Vagina (tissue), 2 donors: ENCODE results near the gene RGL1.

ENCODE experiments used
- POLR2AphosphoS5 ChIP-seq, 2 donors: sonication (generic); formaldehyde crosslinking; IDR thresholded peaks; one replicate each; pipeline ENCODE4 v1.9.0; 2017; ENCODE audit warnings: antibody characterized with exemption in 2 of 2, mild to moderate bottlenecking in 2 of 2, low read depth in 1 of 2; ENCODE audit not compliant: insufficient read depth in 1 of 2
- TF ChIP-seq, protein P1 (sequence below), 3 experiments: fragments of 450-650 bp in 2 of 3; fragments of 200-600 bp in 1 of 3; sonication (generic) in 1 of 3; IDR thresholded peaks; one replicate each; pipeline ENCODE4 v1.5.1; 2017 to 2019; ENCODE audit warnings: antibody characterized with exemption in 3 of 3, mild to moderate bottlenecking in 2 of 3, moderate library complexity in 2 of 3

DNA sequence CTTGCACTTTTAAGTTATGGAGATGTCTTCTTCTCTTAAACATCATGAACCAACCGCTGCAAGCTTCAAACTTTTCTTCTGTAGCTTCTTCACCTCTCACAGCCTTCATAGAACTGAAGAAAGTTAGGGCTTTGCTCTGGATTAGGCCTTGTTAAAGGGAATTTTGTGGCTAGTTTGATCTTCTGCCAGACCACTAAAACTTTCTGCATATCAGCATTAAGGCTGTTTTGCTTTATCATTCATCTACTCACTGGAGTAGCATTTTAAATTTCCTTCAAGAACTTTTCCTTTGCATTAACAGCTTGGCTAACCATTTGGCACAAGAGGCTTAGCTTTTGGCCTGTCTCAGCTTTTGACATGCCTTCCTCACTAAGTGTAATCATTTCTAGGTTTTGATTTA, 43.0 kb upstream of the RGL1 start:
- TF ChIP-seq, protein P1, sequence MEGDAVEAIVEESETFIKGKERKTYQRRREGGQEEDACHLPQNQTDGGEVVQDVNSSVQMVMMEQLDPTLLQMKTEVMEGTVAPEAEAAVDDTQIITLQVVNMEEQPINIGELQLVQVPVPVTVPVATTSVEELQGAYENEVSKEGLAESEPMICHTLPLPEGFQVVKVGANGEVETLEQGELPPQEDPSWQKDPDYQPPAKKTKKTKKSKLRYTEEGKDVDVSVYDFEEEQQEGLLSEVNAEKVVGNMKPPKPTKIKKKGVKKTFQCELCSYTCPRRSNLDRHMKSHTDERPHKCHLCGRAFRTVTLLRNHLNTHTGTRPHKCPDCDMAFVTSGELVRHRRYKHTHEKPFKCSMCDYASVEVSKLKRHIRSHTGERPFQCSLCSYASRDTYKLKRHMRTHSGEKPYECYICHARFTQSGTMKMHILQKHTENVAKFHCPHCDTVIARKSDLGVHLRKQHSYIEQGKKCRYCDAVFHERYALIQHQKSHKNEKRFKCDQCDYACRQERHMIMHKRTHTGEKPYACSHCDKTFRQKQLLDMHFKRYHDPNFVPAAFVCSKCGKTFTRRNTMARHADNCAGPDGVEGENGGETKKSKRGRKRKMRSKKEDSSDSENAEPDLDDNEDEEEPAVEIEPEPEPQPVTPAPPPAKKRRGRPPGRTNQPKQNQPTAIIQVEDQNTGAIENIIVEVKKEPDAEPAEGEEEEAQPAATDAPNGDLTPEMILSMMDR (IDR thresholded peaks at IDR 0.05): no peak
- no peak for TF ChIP-seq POLR2AphosphoS5 (IDR thresholded peaks at IDR 0.05; ENCODE audit: insufficient read depth in 1 of 2, low read depth in 1 of 2)
